NCI-H69 (cell line): ENCODE measurements around the gene SNAI3.

Source experiments
- DNase-seq: peaks from one replicate; lab custom pipeline; 2025; lab: John Stamatoyannopoulos, UW

SNAI3 gene

GRCh38 chr16:88634994-88635670, 51.2 kb downstream of the SNAI3 start:
- peak; percentile 5 for DNase-seq

GRCh38 chr16:88634141-88634993, 51.9 kb downstream of the SNAI3 start:
- no peak for DNase-seq

- no peak for DNase-seq
Measured at GRCh38 chr16:88633684-88634140, 52.6 kb downstream of the SNAI3 start.

- DNase-seq: no peak
Measured at GRCh38 chr16:88632587-88632930, 53.7 kb downstream of the SNAI3 start.

- no peak for DNase-seq
Measured at GRCh38 chr16:88631920-88632586, 54.3 kb downstream of the SNAI3 start.

- no peak for DNase-seq
Measured at GRCh38 chr16:88631384-88631783, 54.9 kb downstream of the SNAI3 start.

GRCh38 chr16:88630941-88631340, 55.4 kb downstream of the SNAI3 start:
- DNase-seq: no peak

GRCh38 chr16:88630433-88630832, 55.9 kb downstream of the SNAI3 start:
- no peak for DNase-seq

GRCh38 chr16:88629835-88630234, 56.5 kb downstream of the SNAI3 start:
- no peak for DNase-seq

GRCh38 chr16:88628512-88628974, 57.8 kb downstream of the SNAI3 start:
- DNase-seq: peak; percentile 12
